HCT116 (cell line): ENCODE results near the gene DACT3. TPM values are rescaled to one million over a fixed set of nuclear protein-coding genes. Genes with fewer than 3 reads are reported as not detected.

Experiments used
- ATAC-seq: fragments of 200-7000 bp; cut with Tn5 transposase; 2 replicates; pipeline ENCODE4 v1.9.1; 2020; ENCODE audit warnings: mild to moderate bottlenecking, moderate library complexity
- BruUV-seq: library from RNA; stranded (reverse); fragments of 400-500 nt; replicated peaks from 2 replicates; lab custom pipeline; 2021; lab: Mats Ljungman, UMichigan
- CTCF ChIA-PET: fragments of 300-600 bp; sonication (Branson Sonifier 250); formaldehyde crosslinking; loops from one replicate; lab custom pipeline; 2021; ENCODE audit warnings: antibody characterized with exemption; lab: Charles Lee
- POLR2A ChIA-PET: fragments of 300-600, 350-600 bp; sonication (Branson Sonifier 250); formaldehyde crosslinking; loops from one replicate; lab custom pipeline; 2021; ENCODE audit warnings: antibody characterized with exemption; lab: Charles Lee
- RAD21 ChIA-PET, 2 experiments: fragments of 300-600 bp; sonication (Branson Sonifier 250); formaldehyde crosslinking; loops; one replicate each; lab custom pipeline; 2023; ENCODE audit warnings: low total read pairs in 2 of 2; ENCODE audit not compliant: uncharacterized antibody in 2 of 2, unreplicated experiment in 2 of 2, low non-redundant PET in 1 of 2; lab: Charles Lee
- DNase-seq: peaks from one replicate; pipeline ENCODE4 v3.0.0-alpha.2; 2010; ENCODE audit warnings: low read depth, low spot score
- H2AFZ ChIP-seq: fragments of 200-600 bp; shearing (Covaris generic), sonication (generic); 2 replicates; pipeline ENCODE4 v1.6.1; 2017; ENCODE audit warnings: low read depth, mixed run types, mixed read lengths, antibody characterized with exemption, low read length; ENCODE audit not compliant: poor library complexity, severe bottlenecking
- H3K27ac ChIP-seq: 2 replicates; pipeline ENCODE4 v1.5.1; 2012; ENCODE audit warnings: low read depth, low read length
- H3K27me3 ChIP-seq: fragments of 200-600 bp; sonication (generic); 2 replicates; pipeline ENCODE4 v1.6.1; 2016; ENCODE audit warnings: mixed run types, low read length, mixed read lengths; ENCODE audit not compliant: insufficient read depth
- H3K36me3 ChIP-seq, 2 experiments: fragments of 200-500 bp in 1 of 2; fragments of 200-600 bp in 1 of 2; sonication (Bioruptor generic) in 1 of 2; sonication (generic) in 1 of 2; 2 replicates each; pipeline versions ENCODE4 v1.5.1 to v1.6.1; 2014 to 2016; ENCODE audit warnings: low read length in 2 of 2, inconsistent platforms in 1 of 2, mixed read lengths in 1 of 2, mixed run types in 1 of 2; ENCODE audit not compliant: insufficient read depth in 2 of 2, control insufficient read depth in 1 of 2
- H3K4me1 ChIP-seq, 2 experiments: fragments of 200-600 bp in 1 of 2; sonication (generic) in 1 of 2; 2 replicates each; pipeline versions ENCODE4 v1.5.1 to v1.6.1; 2012 to 2017; ENCODE audit warnings: low read length in 2 of 2, inconsistent platforms in 1 of 2, mild to moderate bottlenecking in 1 of 2, mixed read lengths in 1 of 2, mixed run types in 1 of 2, moderate library complexity in 1 of 2; ENCODE audit not compliant: insufficient read depth in 2 of 2, control insufficient read depth in 1 of 2
- H3K4me2 ChIP-seq: fragments of 200-600 bp; sonication (generic); 2 replicates; pipeline ENCODE4 v1.6.1; 2017; ENCODE audit warnings: mixed run types, low read length, mixed read lengths
- H3K4me3 ChIP-seq, 2 experiments: fragments of 200-600 bp in 1 of 2; sonication (generic) in 1 of 2; replicated peaks in 1 of 2; 2 replicates each; pipeline ENCODE4 v1.5.1; 2011 to 2016; ENCODE audit warnings: low read length in 2 of 2, control low read depth in 1 of 2, low read depth in 1 of 2, mild to moderate bottlenecking in 1 of 2, mixed read lengths in 1 of 2, mixed run types in 1 of 2
- H3K79me2 ChIP-seq: fragments of 200-600 bp; sonication (generic); 2 replicates; pipeline ENCODE4 v1.6.1; 2017; ENCODE audit warnings: mild to moderate bottlenecking, mixed run types, low read length, moderate library complexity, mixed read lengths; ENCODE audit not compliant: insufficient read depth
- H3K9ac ChIP-seq: fragments of 200-600 bp; sonication (generic); 2 replicates; pipeline ENCODE4 v1.6.1; 2016; ENCODE audit warnings: low read length, mixed read lengths
- H3K9me2 ChIP-seq: fragments of 200-600 bp; sonication (generic), shearing (Covaris generic); 2 replicates; pipeline ENCODE4 v1.6.1; 2017; ENCODE audit warnings: mixed run types, mild to moderate bottlenecking, moderate library complexity; ENCODE audit not compliant: insufficient read depth
- H3K9me3 ChIP-seq, 2 experiments: fragments of 200-500 bp in 1 of 2; fragments of 200-600 bp in 1 of 2; sonication (Bioruptor generic) in 1 of 2; sonication (generic) in 1 of 2; 2 replicates each; pipeline ENCODE4 v1.6.1; 2014 to 2017; ENCODE audit warnings: low read length in 2 of 2, mixed read lengths in 2 of 2, inconsistent platforms in 1 of 2, low read depth in 1 of 2, mild to moderate bottlenecking in 1 of 2, mixed run types in 1 of 2, moderate library complexity in 1 of 2; ENCODE audit not compliant: control insufficient read depth in 1 of 2, insufficient read depth in 1 of 2
- H4K20me1 ChIP-seq: fragments of 200-600 bp; sonication (generic), shearing (Covaris generic); 2 replicates; pipeline ENCODE4 v1.6.1; 2017; ENCODE audit warnings: mixed run types, mild to moderate bottlenecking, moderate library complexity; ENCODE audit not compliant: insufficient read depth
- CTCF ChIP-seq, 3 experiments: fragments of 200-600 bp in 1 of 3; sonication (generic) in 1 of 3; IDR thresholded peaks in 2 of 3; conservative IDR thresholded peaks in 1 of 3; 2 replicates each; pipeline ENCODE4 v1.5.1; 2012 to 2017; ENCODE audit warnings: low read depth in 2 of 3, low read length in 2 of 3, antibody characterized with exemption in 1 of 3, borderline replicate concordance in 1 of 3, control low read depth in 1 of 3, mild to moderate bottlenecking in 1 of 3, mixed read lengths in 1 of 3, mixed run types in 1 of 3, moderate library complexity in 1 of 3; ENCODE audit not compliant: insufficient read depth in 1 of 3
- JUND ChIP-seq: IDR thresholded peaks from 2 replicates; pipeline ENCODE4 v1.6.1; 2012
- POLR2AphosphoS5 ChIP-seq: IDR thresholded peaks from 2 replicates; pipeline ENCODE4 v1.6.1; 2011; ENCODE audit warnings: mild to moderate bottlenecking, low read depth, low read length, moderate library complexity
- RAD21 ChIP-seq: IDR thresholded peaks from 2 replicates; pipeline ENCODE4 v1.6.1; 2012; ENCODE audit warnings: low read depth, mild to moderate bottlenecking
- REST ChIP-seq: IDR thresholded peaks from 2 replicates; pipeline ENCODE4 v1.6.1; 2012; ENCODE audit warnings: low read depth
- SP1 ChIP-seq: IDR thresholded peaks from 2 replicates; pipeline ENCODE4 v1.6.1; 2012; ENCODE audit warnings: low read depth
- SRF ChIP-seq: IDR thresholded peaks from 2 replicates; pipeline ENCODE4 v1.6.1; 2012; ENCODE audit warnings: low read depth
- TCF7L2 ChIP-seq: IDR thresholded peaks from 2 replicates; pipeline ENCODE4 v1.7.0; 2011; ENCODE audit warnings: borderline replicate concordance, inconsistent platforms; ENCODE audit not compliant: insufficient read depth, insufficient read length; ENCODE audit errors: extremely low read depth
- ZFX ChIP-seq: fragments of 450-650 bp; IDR thresholded peaks from 2 replicates; pipeline ENCODE4 v1.6.1; 2017
- intact Hi-C: fragments of 100-400 bp; cut with micrococcal nuclease; formaldehyde crosslinking; loops from 2 replicates; pipeline ENCODE4 v1.10.0; 2022
- total RNA-seq: library from RNA; stranded (reverse); gene quantifications from one replicate; pipeline ENCODE4 v1.2.1, GENCODE V29; 2021; ENCODE audit not compliant: unreplicated experiment

DACT3 gene
- total RNA-seq, 1 experiment from 2014 or later, result 2.0 TPM

- Histone ChIP-seq H3K36me3 (peaks cover 3% of the 10 kb centered on the region in 2 experiments; a peak in 1 of 4 replicates), H3K79me2 (no peaks in the 10 kb centered on the region), H3K9ac (no peak overlapping the region), H3K27ac (no peak overlapping the region), H3K4me1 (peaks cover 0 to 22% of the 10 kb centered on the region in 2 experiments; a peak in 3 of 4 replicates), H3K9me2 (no peaks in the 10 kb centered on the region), H3K4me3 (no peak overlapping the region), H3K4me2 (peak overlapping the region; percentile 50), H3K27me3 (no peaks in the 10 kb centered on the region), H2AFZ (peak overlapping the region; percentile 58), H3K9me3 (no peaks in the 10 kb centered on the region), H4K20me1 (no peaks in the 10 kb centered on the region)
- ATAC-seq (peak; percentile 91), DNase-seq (peak; percentile 63)
- TF ChIP-seq CTCF (IDR thresholded peaks at IDR 0.05 in 2 of 3, conservative IDR thresholded peaks at IDR 0.05 in 1 of 3; ENCODE audit: borderline replicate concordance in 1 of 3, insufficient read depth in 1 of 3, low read depth in 2 of 3, low read length in 2 of 3) (peak; percentile 86 to 90 (median 87)), POLR2AphosphoS5 (no peak), SRF (no peak), JUND (no peak), TCF7L2 (no peak), REST (no peak), RAD21 (peak; percentile 87), SP1 (no peak), ZFX (no peak)
- ChIA-PET POLR2A (interaction anchor here (1.8 to 1.9 kb wide), 2 partner anchors 14 to 47 kb away, joined by 7 to 9 read pairs; partner anchors contain the start of genes CALM3 and DACT3), RAD21 (interaction anchor here (0.6 to 2.4 kb wide), 3 partner anchors 47 to 79 kb away, joined by 4 to 14 read pairs (median 8); partner anchors contain the start of gene DACT3 (in 1 of the 2)), CTCF (interaction anchor here (0.6 to 7.7 kb wide), 19 partner anchors 9 to 597 kb away, joined by 3 to 217 read pairs (median 4); partner anchors contain the start of genes CALM3, DACT3 and PTGIR)
- BruUV-seq, result no TSS peak
- intact Hi-C loops, result loop anchor here (1.0 to 10.0 kb wide), 2 partner anchors 48 to 111 kb away; no protein-coding TSS in a partner anchor
These were observed 46.8 kb downstream of the DACT3 start for GRCh38 chr19:46614114-46614722.
